Neural progenitor cell (in vitro differentiated cells): ENCODE measurements around the gene ANO7. TPM values are rescaled to one million over a fixed set of nuclear protein-coding genes. Genes with fewer than 3 reads are reported as not detected.

Source experiments
- DNase-seq: peaks from one replicate; pipeline ENCODE4 v3.0.0-alpha.2; 2016; ENCODE audit warnings: low spot score
- H2AFZ ChIP-seq: fragments of 200-600 bp; sonication (generic); replicated peaks from 2 replicates; pipeline ENCODE4 v1.6.1; 2016; ENCODE audit warnings: antibody characterized with exemption
- H3F3A ChIP-seq: fragments of 200-600 bp; sonication (generic); 2 replicates; pipeline ENCODE4 v1.6.1; 2016; ENCODE audit warnings: antibody characterized with exemption, low read depth
- H3K27ac ChIP-seq: fragments of 200-600 bp; sonication (generic); 2 replicates; pipeline ENCODE4 v1.5.1; 2016; ENCODE audit warnings: mild to moderate bottlenecking
- H3K27me3 ChIP-seq: fragments of 200-600 bp; sonication (generic); 2 replicates; pipeline ENCODE4 v1.6.1; 2016; ENCODE audit warnings: mild to moderate bottlenecking, moderate library complexity
- H3K36me3 ChIP-seq: fragments of 200-600 bp; sonication (generic); 2 replicates; pipeline ENCODE4 v1.5.1; 2016
- H3K4me1 ChIP-seq: fragments of 200-600 bp; sonication (generic); 2 replicates; pipeline ENCODE4 v1.6.1; 2016; ENCODE audit warnings: mixed run types
- H3K4me2 ChIP-seq: fragments of 200-600 bp; sonication (generic); 2 replicates; pipeline ENCODE4 v1.6.1; 2016
- H3K4me3 ChIP-seq: fragments of 200-600 bp; sonication (generic); 2 replicates; pipeline ENCODE4 v1.5.1; 2016
- H3K79me2 ChIP-seq: fragments of 200-600 bp; sonication (generic); 2 replicates; pipeline ENCODE4 v1.6.1; 2016; ENCODE audit warnings: low read depth
- H3K9ac ChIP-seq: fragments of 200-600 bp; sonication (generic); 2 replicates; pipeline ENCODE4 v1.6.1; 2016
- H3K9me3 ChIP-seq: fragments of 200-600 bp; sonication (generic); 2 replicates; pipeline ENCODE4 v1.5.1; 2016; ENCODE audit warnings: low read depth
- H4K20me1 ChIP-seq: fragments of 200-600 bp; sonication (generic); 2 replicates; pipeline ENCODE4 v1.6.1; 2016; ENCODE audit warnings: low read depth
- H3K27ac Mint-ChIP-seq: 3 replicates; pipeline ENCODE4 v1.8.0; 2021; ENCODE audit warnings: mixed read lengths
- H3K27me3 Mint-ChIP-seq: 2 replicates; pipeline ENCODE4 v1.8.0; 2022; ENCODE audit warnings: low read depth, mild to moderate bottlenecking, inconsistent platforms, moderate library complexity, mixed read lengths; ENCODE audit not compliant: insufficient read depth
- H3K36me3 Mint-ChIP-seq: 3 replicates; pipeline ENCODE4 v1.8.0; 2021; ENCODE audit warnings: mixed read lengths
- H3K4me1 Mint-ChIP-seq: 3 replicates; pipeline ENCODE4 v1.8.0; 2021; ENCODE audit warnings: mixed read lengths
- H3K4me3 Mint-ChIP-seq: 3 replicates; pipeline ENCODE4 v1.8.0; 2021; ENCODE audit warnings: mild to moderate bottlenecking, moderate library complexity, mixed read lengths
- H3K9me3 Mint-ChIP-seq: 3 replicates; pipeline ENCODE4 v1.8.0; 2020; ENCODE audit warnings: mixed read lengths
- EZH2 ChIP-seq: fragments of 200-600 bp; sonication (generic); IDR thresholded peaks from 2 replicates; pipeline ENCODE4 v1.6.1; 2017; ENCODE audit warnings: antibody characterized with exemption, mild to moderate bottlenecking, moderate library complexity
- EZH2phosphoT487 ChIP-seq: fragments of 200-600 bp; sonication (generic); IDR thresholded peaks from 2 replicates; pipeline ENCODE4 v1.6.1; 2017; ENCODE audit warnings: antibody characterized with exemption
- total RNA-seq: library from RNA; depleted of rRNA; stranded (reverse); fragments of >200 nt; gene quantifications from 2 replicates; pipeline ENCODE4 v1.2.3, GENCODE V29; 2015; ENCODE audit warnings: low replicate concordance
- TF ChIP-seq, protein P1 (sequence below): fragments of 200-600 bp; sonication (generic); IDR thresholded peaks from 2 replicates; pipeline ENCODE4 v1.5.1; 2017; ENCODE audit warnings: antibody characterized with exemption, mild to moderate bottlenecking

The ANO7 gene
- total RNA-seq, 1 donor from 2014 or later, result not detected

DNA sequence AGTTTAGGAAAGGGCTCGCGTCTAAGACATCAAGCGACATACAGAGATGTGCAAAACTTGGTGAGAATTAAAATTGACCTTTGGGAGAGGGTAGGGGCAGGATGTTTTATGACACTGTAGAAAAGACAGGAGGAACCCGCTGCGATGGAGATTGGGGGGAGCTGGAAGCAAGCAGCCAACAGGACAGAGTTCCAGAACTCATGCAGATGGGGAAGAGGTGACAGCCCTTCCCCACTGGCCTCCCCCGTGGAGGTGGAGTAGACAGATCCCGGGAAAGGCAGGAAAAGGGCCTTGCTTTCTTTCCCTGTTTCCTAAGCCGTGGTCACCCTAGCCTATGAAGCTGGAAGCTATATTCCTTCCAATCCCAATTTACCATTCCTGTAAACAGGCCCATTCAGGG is 39.1 kb downstream of the ANO7 start:
- H3K27me3 Mint-ChIP-seq, result peaks cover 9% of the 10 kb centered on the region

DNA sequence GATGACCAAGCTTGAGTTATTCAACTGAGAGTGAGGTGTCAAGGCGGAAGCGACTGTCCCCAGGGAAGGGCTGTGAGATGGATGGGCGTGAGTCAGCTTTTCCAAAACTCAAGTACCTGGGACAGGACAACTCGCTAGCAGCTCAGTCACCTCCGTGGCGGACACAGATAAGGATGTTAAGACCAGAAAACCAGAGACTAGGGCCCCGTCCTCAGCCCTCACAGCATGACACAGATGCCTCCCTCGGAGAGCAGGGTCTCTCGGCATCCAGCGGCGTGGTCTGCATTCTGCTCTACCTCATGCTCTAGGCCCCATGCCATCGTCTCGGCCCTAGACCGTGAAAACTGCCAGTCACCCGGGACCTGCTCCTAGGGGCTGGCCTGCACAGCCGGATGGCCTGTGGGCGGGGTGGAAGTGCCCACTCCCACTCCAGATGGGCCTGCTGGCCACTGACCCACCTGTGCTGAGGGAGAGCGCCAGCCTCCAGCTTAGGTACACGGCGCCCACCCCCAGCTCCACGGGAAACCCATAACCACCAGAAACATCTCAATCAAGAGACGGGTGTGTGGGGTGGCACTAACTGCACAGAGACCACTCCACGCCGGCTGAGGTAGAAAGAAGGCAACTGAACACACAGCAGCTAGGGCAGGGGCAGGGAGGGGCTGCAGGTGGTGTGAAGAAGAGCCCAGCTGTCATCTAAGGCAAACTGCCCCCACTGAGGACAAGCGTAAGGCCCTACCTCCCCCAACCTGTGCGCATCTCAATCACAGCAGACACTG is 39.8 kb downstream of the ANO7 start:
- Histone ChIP-seq H3K9ac (no peak overlapping the region), H4K20me1 (peaks cover 6% of the 10 kb centered on the region), H3K4me2 (no peak overlapping the region), H2AFZ (no peak overlapping the region), H3F3A (peaks cover 11% of the 10 kb centered on the region), H3K27ac (no peak overlapping the region), H3K36me3 (no peaks in the 10 kb centered on the region), H3K27me3 (no peaks in the 10 kb centered on the region), H3K79me2 (no peaks in the 10 kb centered on the region), H3K4me1 (peaks cover 10% of the 10 kb centered on the region), H3K4me3 (no peak overlapping the region), H3K9me3 (no peaks in the 10 kb centered on the region)
- Mint-ChIP-seq H3K27ac (no peak overlapping the region), H3K9me3 (no peaks in the 10 kb centered on the region), H3K4me3 (no peak overlapping the region), H3K4me1 (peaks cover 24% of the 10 kb centered on the region), H3K36me3 (peaks cover 27% of the 10 kb centered on the region), H3K27me3 (peaks cover 6% of the 10 kb centered on the region)
- TF ChIP-seq EZH2, result no peak
- TF ChIP-seq, protein P1, sequence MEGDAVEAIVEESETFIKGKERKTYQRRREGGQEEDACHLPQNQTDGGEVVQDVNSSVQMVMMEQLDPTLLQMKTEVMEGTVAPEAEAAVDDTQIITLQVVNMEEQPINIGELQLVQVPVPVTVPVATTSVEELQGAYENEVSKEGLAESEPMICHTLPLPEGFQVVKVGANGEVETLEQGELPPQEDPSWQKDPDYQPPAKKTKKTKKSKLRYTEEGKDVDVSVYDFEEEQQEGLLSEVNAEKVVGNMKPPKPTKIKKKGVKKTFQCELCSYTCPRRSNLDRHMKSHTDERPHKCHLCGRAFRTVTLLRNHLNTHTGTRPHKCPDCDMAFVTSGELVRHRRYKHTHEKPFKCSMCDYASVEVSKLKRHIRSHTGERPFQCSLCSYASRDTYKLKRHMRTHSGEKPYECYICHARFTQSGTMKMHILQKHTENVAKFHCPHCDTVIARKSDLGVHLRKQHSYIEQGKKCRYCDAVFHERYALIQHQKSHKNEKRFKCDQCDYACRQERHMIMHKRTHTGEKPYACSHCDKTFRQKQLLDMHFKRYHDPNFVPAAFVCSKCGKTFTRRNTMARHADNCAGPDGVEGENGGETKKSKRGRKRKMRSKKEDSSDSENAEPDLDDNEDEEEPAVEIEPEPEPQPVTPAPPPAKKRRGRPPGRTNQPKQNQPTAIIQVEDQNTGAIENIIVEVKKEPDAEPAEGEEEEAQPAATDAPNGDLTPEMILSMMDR, result no peak
- no peak for DNase-seq

More for the DNA sequence above, 39.1 kb downstream of the ANO7 start:
- no peak for DNase-seq
- H3K4me3 Mint-ChIP-seq, result no peak overlapping the region
- Histone ChIP-seq H3K9ac (no peak overlapping the region), H3K9me3 (no peaks in the 10 kb centered on the region), H3K4me1 (peaks cover 10% of the 10 kb centered on the region), H3K4me2 (no peak overlapping the region), H2AFZ (no peak overlapping the region), H3K79me2 (no peaks in the 10 kb centered on the region), H3K4me3 (no peak overlapping the region), H3K27ac (no peak overlapping the region), H4K20me1 (peaks cover 8% of the 10 kb centered on the region), H3K36me3 (no peaks in the 10 kb centered on the region), H3F3A (peaks cover 11% of the 10 kb centered on the region), H3K27me3 (no peaks in the 10 kb centered on the region)
- no peaks in the 10 kb centered on the region for H3K9me3 Mint-ChIP-seq
- TF ChIP-seq EZH2, result no peak
- TF ChIP-seq, protein P1, result no peak
- TF ChIP-seq EZH2phosphoT487, result no peak
- peaks cover 26% of the 10 kb centered on the region for H3K36me3 Mint-ChIP-seq
- H3K27ac Mint-ChIP-seq, result peak overlapping the region; percentile 13
- peaks cover 27% of the 10 kb centered on the region for H3K4me1 Mint-ChIP-seq

GRCh38 chr2:241228860-241229516 is 40.5 kb downstream of the ANO7 start:
- Mint-ChIP-seq H3K9me3 (no peaks in the 10 kb centered on the region), H3K36me3 (peaks cover 34% of the 10 kb centered on the region), H3K27me3 (peaks cover 7% of the 10 kb centered on the region), H3K4me3 (no peak overlapping the region), H3K27ac (no peak overlapping the region), H3K4me1 (peaks cover 22% of the 10 kb centered on the region)
- Histone ChIP-seq H3K4me2 (no peak overlapping the region), H3K36me3 (no peaks in the 10 kb centered on the region), H3K27me3 (no peaks in the 10 kb centered on the region), H3K9me3 (no peaks in the 10 kb centered on the region), H3K27ac (no peak overlapping the region), H3K4me1 (peaks cover 7% of the 10 kb centered on the region), H2AFZ (no peak overlapping the region), H3K79me2 (no peaks in the 10 kb centered on the region), H3K4me3 (no peak overlapping the region), H3K9ac (no peak overlapping the region), H3F3A (peaks cover 10% of the 10 kb centered on the region), H4K20me1 (peaks cover 6% of the 10 kb centered on the region)
- TF ChIP-seq, protein P1, result no peak
- TF ChIP-seq EZH2, result no peak
- no peak for TF ChIP-seq EZH2phosphoT487
- DNase-seq, result no peak
